ENCODE data around the gene MROH8.

DNA sequence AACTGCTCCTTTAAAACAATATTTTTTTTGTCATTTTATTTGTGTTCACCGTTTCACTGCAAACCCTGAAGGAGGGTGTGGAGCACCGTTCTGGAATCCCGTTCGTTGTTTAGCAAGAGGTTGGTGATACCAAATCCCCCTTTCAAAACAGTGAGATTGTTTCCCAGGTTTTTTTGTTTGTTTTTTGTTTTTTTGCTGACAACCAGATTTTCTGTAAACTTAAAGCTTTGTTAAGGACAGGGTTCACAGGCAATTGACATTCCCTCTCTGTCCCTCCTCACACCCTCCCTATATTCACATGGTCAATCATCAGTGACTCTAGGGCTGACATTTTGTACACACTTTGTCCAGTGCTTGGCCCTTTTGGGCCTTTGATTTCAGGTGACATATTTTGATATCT is 21.0 kb upstream of the MROH8 start:
- TF ChIP-seq CTCF (IDR thresholded peaks at IDR 0.05; ENCODE audit: poor library complexity, severe bottlenecking) (no peak), EZH2 (IDR thresholded peaks at IDR 0.05; ENCODE audit: borderline replicate concordance, insufficient read depth, low read length, poor library complexity, severe bottlenecking) (no peak), RAD21 (conservative IDR thresholded peaks at IDR 0.05) (no peak), TAF1 (IDR thresholded peaks at IDR 0.05; ENCODE audit: low read depth) (no peak), EP300 (conservative IDR thresholded peaks at IDR 0.05; ENCODE audit: poor library complexity, severe bottlenecking) (no peak), REST (IDR thresholded peaks at IDR 0.05; ENCODE audit: borderline replicate concordance) (no peak), MXI1 (conservative IDR thresholded peaks at IDR 0.05; ENCODE audit: poor library complexity, severe bottlenecking) (no peak), POLR2AphosphoS5 (IDR thresholded peaks at IDR 0.05) (no peak), SMC3 (conservative IDR thresholded peaks at IDR 0.05; ENCODE audit: poor library complexity) (no peak)
